GM19324 (cell line): ENCODE results near the gene ZC3H7B.
"Not testable (repeated sequence)": the region's sequence is repeated elsewhere in the genome, so short reads cannot be mapped to it uniquely, and the experiment has no call there.

Experiments
- ATAC-seq: cut with Tn5 transposase; IDR thresholded peaks from one replicate; pipeline ENCODE4 v1.9.1; 2021; ENCODE audit warnings: mild to moderate bottlenecking, moderate library complexity; ENCODE audit not compliant: unreplicated experiment, low FRiP score

Gene ZC3H7B

GRCh38 chr22:41369424-41369745, 68.1 kb downstream of the ZC3H7B start:
- ATAC-seq: no peak

DNA sequence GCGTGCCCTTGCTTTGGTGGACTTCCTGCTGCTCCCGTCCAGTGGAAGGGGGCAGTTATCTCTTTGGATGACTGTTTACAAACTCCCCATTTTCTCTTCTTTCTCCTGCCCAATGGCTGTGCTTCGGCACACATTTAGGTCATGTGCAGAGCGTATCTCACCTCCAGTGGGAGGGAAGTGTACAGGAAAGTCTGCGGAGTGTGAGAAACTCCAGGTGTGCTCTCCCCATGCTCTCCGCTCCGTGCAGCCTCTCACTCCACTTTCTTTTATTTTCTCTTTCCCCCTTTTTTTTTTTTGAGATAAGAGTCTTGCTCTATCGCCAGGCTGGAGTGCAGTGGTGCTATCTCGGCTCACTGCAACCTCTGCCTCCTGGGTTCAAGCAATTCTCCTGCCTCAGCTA, 68.5 kb downstream of the ZC3H7B start:
- ATAC-seq: no peak

GRCh38 chr22:41377846-41378245, 76.5 kb downstream of the ZC3H7B start:
- no peak for ATAC-seq

DNA sequence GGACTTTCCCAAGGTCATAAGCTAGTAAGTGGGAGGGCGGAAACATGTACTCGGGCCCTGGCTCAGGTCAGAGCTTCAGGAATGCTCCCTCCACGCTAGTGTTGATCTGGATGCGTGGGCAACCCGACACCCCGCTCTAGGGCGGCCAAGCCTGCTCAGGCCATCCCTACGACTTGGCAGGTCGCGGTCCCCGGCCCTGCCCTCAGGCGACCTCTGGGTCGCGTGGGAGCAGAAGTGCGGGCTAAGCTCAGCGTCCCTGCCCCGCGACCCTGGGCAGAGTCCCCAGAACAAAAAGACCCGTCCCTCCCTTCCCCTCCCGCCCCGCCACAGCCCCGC, 79.6 kb downstream of the ZC3H7B start:
- ATAC-seq: peak; percentile 22

DNA sequence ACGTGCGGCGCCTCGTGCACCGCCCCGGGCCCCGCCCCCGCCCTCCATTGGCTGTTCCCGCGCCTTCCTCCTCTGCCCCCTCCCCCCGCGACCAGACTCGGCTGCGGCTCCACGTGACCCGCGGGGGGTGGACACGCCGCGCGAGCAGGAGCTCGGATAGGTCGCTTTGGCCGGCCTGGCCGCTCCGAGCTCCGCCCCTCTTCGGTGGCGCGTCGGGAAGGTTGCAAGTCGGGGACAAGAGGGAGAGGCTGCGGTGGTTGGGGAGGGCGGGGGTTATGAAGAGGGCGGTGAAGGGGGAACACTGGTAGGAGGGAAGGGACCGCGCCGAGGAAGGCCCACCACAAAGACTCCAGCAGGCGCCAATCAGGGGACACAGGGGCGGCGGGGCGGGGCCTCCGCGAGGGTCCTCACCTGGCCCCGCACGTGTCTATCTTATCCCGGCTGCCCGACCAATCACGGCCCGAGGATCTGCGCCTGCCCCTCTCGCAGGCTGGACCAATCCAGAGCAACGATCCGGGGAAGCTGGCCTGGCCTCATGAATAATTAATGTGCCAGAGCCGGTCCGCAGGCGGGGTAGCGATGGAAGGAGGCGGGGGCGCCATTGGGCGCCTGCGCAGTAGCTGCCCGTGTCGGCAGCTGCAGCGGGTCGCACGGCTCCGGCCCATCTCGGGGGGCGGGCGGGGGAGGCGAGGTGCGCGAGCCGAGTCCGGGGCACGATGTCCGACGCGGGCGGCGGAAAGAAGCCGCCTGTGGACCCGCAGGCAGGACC, 80.2 kb downstream of the ZC3H7B start, which contains the start of gene TEF:
Gene TEF (plus strand): TSS at position 614 of the 769 bp plus-strand sequence. CDS start 103 bp downstream, at position 717.
- ATAC-seq: peak; percentile 91

- ATAC-seq: peak; percentile 21
Observed at GRCh38 chr22:41382098-41382578, 80.8 kb downstream of the ZC3H7B start.

DNA sequence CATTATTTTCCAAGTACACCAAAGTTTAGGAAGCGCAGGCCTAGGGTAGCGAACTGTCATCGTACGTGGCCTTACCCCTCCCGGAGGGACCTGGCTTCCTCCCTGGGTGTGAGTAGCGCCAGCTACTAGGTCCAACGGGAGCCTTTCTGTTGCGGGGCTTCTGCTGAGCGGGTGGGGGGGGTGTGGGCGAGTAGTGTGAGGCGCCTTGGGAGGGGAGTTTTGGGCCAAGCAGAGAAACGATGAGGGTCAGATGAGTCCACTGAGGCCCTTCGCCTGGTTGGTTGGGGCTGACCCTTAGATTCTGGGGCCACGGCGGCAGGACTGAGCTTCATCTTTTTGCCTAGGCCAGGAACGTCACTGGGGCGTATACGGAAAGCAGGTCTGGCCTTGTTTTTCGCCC, 81.3 kb downstream of the ZC3H7B start:
- no peak for ATAC-seq

DNA sequence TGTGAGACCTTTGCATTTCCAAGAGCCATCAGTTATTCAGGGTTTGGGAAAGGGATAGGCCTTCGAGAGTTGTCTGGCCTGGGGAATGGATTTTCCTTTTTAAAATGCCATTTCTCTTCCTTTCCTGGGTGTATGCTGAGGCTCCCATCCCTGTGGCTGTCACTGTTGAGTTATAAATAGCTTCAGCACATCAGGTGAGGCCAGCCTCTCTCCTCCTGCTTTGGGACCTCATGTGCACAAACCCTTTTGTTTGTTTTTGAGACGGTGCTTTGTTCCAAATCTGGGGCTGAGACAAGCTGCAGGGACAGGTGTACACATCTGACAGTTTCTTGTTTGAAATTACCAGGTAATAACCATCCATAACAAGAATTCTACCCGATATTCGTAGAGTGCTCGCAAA, 81.8 kb downstream of the ZC3H7B start:
- ATAC-seq: no peak

DNA sequence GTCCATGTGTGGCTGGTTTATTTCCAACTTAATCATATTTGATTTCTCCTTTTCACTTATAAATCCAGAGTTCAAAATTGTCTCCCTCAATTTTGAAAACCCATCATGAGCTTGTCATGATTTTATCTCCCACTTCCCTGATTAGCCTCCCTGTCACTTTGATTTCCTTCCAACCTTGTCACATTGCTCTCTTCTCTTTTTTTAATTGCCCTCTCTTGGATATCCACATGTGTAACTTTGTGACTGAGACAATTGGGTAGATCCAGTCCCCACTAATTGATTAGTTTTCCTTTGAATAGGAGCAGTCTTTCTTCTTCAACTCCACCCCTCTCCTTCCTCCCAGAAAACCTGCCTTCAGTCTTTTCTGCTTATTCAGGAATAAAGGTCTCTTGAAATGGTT, 82.8 kb downstream of the ZC3H7B start:
- no peak for ATAC-seq

DNA sequence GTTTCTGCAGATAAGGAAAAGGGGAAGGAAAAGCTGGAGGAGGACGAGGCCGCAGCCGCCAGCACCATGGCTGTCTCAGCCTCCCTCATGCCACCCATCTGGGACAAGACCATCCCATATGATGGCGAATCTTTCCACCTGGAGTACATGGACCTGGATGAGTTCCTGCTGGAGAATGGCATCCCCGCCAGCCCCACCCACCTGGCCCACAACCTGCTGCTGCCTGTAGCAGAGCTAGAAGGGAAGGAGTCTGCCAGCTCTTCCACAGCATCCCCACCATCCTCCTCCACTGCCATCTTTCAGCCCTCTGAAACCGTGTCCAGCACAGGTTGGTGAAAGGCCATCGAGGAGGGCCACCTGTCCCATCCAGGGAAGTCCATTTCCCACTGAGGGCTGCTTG, 86.0 kb downstream of the ZC3H7B start:
- no peak for ATAC-seq

- ATAC-seq: no peak
Observed at GRCh38 chr22:41394012-41394356, 92.7 kb downstream of the ZC3H7B start.

DNA sequence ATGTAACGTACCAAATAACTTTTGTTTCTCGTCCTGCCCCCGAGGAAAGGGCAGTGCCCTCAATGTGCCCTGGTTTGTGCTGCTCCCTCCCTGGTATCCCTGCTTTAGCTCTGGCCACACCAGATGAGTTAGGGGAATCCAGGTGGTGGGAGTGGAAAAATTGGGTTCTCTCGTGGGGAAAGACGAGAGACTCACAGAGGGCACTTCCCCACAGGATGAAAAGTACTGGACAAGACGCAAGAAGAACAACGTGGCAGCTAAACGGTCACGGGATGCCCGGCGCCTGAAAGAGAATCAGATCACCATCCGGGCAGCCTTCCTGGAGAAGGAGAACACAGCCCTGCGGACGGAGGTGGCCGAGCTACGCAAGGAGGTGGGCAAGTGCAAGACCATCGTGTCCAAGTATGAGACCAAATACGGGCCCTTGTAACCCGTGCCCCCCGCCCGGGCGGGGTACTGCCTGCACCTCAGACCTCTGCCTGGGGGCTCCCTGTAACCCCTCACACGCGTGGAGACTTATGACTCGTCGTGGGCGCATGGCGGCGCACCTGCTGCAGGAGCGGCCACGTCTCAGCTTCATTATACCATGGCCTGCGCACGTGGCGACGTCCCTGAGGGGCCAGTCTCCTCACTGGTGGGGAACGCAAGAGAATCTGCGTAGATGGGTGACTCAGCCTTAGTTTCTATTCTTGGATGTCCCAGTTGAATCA, 94.4 kb downstream of the ZC3H7B start:
- no peak for ATAC-seq

DNA sequence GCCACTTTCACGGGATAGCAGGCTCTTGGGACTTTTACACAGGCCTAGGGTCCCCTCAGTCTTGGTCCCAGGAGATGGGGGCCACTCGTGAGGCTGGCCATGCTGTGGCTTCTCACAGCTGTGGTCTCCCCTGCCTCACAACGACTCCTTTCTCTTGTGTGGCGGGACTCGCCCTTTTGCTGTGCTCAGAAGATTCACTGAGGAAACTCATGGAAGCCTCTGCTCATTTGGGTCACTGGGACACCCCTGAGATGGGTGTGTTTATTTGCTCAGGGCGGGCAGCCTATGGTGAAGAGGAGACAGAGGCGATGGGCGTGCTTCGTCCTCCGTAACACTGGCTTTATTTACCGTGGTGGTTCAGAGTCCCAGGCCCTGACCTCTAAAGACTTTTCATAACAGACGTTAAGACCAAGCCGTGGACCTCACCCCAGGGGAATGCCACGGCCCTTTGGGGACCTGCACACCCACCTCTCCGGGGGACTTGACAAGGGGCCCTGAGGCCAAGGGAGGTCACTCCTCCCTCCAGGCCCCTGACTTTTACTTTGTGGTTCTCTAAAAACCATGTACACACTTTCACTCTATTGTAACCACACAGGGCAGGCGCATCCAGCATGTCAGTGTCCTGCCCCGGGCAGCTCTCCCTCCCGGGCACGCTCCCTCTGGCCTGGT, 96.0 kb downstream of the ZC3H7B start:
- no peak for ATAC-seq

- no peak for ATAC-seq
Observed at GRCh38 chr22:41398921-41399320, 97.6 kb downstream of the ZC3H7B start.

DNA sequence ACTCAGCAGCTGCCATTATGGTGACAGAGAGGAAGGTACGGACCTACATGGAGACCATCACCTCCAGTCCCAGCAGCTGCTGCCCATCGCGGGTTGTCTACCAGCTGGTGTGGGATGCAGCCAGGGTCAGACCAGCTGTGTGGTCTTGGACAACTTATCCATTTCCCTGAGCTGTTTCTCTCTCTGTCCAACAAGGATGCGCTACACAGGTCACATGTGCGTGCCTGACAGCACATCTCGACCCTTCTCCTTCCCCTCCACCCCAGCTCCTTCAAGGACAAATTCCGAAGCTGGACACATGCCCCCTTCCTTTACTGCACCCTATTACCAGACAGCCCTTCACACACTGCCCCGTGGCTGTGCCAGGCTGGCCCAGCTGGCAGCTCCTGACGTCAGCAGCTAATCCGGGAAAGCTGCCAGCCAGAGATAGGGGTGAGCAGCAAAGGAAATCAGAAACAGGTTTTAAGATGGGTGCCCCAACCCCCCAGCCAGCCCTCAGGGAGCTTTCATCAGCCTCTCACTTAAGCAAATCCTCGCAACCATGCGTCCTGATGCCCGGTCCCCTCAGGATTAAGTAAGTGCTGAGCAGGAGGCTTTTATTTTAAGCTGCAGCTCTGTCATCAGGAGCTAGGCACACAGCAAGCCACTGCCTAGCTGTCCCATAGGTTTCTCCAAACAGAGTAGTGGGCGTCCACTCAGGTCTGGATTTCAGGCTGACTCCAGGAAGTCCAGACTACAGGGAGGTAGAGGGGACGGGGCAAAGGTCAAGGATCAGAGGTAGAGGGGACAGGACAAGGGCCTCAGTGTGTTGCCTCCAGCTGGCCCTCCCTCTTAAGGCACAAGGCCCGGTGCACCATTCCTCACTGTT, 100.7 kb downstream of the ZC3H7B start:
- ATAC-seq: no peak

DNA sequence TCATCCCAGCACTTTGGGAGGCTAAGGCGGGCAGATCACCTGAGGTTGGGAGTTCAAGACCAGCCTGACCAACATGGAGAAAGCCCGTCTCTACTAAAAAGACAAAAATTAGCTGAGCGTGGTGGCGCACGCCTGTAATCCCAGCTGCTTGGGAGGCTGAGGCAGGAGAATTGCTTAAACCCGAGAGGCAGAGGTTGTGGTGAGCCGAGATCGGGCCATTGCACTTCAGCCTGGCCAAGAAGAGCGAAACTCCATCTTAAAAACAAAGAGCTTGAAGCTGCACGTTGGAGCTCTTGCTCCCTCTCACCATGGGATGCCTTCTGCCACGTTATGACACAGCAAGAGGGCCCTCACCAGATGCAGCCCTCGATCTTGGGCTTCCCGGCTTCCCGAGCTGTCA, 101.5 kb downstream of the ZC3H7B start:
- not testable (repeated sequence) for ATAC-seq

- ATAC-seq: peak; percentile 67
Observed at GRCh38 chr22:41403532-41404318, 102.4 kb downstream of the ZC3H7B start.

DNA sequence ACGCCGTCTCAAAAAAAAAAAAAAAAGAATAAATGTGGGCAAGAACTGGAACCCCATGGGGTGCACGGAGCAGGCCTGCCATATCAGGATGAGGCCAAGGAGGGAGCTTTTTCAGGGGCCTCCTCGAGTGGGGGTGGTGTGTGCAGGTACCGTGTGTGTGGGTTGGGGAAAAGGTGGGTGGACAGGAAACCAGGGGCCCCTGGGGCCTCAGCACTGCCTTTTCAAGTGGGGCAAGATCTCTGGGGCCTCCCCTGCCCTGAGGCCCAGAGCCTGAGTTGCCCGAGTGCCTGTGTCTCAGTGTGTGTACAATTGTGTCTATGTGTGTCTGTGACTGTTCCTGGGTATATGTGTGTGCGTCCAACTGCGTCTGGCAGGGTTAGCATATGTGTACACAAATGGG, 104.3 kb downstream of the ZC3H7B start:
- no peak for ATAC-seq

DNA sequence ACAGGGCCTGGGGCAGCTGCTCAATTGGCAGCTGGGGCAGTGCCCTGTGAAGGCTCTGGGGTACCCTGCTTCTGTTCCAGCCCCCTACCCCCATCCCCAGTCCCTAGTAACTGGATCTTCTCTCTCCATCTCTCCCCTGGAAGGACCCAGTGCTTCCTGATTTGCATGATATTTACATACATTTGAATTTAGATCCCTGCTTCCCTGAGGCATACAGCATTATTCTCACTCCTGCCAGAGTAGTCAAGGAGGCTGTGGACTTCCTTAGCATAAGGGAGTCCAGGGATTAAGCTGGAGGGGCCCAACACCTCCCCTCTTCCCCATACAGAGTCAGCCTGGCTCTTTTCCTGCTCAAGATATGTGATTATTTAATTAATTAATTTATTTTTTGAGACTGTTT, 105.1 kb downstream of the ZC3H7B start:
- no peak for ATAC-seq

- ATAC-seq: no peak
Observed at GRCh38 chr22:41407433-41407832, 106.1 kb downstream of the ZC3H7B start.
